ENCODE data around the gene PTGDS.

Gene PTGDS

DNA sequence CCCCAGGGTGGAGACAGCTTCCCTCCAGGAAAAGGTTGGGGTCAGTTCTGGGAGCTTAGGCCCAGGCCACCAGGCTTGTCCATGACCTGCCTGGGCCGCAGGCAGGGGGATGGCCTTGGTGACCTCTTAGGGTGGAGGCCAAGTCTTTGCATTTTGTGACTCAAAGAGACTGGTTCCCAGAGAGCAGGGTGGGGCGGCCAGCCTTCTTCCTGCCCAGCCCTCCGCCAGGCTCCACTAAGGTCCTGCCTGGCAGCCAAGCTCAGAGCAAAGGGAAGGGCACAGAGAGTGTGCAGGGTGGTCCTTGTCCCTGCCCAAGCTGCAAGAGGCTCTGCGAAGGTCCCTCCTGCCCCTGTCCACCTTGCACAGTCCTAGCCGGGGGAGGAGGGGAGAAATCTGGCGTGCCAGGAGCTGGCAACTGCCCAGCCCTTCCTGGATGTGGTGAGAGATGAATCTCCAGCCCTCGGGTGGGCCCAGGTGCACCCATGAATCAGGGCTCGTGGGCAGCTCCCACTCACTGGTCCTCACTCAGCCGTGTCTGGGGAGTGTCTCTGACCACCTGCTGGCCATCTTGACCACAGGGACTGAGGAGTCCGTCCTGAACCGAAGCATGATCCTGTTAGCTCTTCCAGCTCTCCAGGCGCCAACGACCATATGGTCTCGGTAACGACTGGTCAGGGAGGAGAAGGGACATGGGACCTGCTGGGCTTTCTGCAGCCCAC lies 2.3 kb upstream of the PTGDS start:
- no peak for DNase-seq

DNA sequence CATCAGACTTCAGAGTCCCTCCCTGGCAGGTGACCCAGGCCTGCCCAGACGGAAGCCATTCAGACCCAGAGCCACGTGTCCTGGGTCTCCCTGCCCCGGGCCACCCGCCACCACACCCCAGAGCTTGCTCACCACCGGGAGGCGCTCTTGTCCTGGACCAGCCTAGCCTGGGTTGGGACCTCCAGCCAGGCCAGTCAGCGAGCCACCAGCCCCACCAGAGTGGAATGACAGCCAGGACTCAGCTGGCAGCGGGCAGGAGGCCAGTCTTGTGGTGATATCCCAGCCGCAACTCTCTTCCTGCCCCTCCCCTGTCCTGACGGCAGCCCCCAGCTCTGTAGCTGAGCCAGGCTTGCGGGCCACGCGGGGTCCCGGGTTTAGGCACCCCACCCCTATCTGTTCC lies 1.7 kb upstream of the PTGDS start:
- peak; percentile 39 for DNase-seq

DNA sequence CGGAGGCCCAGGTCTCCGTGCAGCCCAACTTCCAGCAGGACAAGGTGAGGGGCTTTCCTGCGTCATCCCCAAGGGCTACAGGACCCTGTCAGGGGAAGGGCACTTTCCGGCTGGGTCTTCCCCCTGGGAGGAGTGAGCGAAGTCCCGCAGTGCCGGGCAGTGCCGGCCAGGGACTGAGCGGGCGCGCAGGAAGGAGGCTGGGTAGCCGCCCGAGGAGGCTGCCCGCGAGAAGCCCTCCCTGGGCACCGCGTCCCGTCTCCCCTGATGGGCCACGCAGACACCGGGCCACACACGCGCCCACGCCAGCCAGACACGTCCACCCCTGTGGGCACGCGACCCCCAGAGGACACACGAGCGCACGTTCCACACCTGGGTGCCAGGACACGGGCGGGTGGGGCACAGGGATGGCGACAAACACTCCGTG lies 357 bp downstream of the PTGDS start:
- DNase-seq, result no peak

DNA sequence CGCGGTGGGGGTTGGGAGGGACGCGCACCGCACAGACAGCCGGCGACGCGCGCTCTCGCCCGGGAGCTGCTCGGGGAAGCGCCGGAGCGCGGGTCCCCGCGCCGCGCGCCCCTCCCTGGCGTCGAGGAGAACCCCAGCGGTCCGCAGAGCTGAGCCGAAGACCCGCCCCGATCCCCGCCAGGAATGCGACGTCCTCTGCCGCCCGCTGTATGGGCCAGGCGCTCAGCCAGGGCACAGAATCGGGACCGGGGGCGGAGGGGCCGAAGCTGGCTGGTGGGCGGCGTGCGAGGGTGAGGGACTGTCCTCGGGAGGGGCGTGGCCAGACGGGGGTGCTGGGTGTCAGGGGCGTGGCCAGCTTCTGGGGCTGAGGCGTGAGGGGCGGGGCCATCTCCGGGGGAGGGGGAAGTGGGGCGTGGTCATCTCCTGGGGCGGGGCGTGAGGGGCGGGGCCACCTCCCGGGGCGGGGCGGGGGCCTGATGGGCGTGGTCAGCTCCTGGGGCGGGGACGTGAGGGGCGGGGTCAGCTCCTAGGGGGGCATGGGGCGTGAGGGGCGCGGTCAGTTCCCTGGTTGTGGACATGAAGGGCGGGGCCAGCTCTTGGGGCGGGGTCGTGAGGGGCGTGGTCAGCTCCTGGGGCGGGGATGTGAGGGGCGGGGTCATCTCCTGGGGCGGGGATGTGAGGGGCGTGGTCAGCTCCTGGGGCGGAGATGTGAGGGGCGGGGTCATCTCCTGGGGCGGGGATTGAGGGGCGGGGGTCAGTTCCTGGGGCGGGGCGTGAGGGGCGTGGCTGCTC lies 965 bp downstream of the PTGDS start:
- DNase-seq, result peak; percentile 87

- no peak for DNase-seq
These were observed 1.7 kb downstream of the PTGDS start for GRCh38 chr9:136978865-136979544.

DNA sequence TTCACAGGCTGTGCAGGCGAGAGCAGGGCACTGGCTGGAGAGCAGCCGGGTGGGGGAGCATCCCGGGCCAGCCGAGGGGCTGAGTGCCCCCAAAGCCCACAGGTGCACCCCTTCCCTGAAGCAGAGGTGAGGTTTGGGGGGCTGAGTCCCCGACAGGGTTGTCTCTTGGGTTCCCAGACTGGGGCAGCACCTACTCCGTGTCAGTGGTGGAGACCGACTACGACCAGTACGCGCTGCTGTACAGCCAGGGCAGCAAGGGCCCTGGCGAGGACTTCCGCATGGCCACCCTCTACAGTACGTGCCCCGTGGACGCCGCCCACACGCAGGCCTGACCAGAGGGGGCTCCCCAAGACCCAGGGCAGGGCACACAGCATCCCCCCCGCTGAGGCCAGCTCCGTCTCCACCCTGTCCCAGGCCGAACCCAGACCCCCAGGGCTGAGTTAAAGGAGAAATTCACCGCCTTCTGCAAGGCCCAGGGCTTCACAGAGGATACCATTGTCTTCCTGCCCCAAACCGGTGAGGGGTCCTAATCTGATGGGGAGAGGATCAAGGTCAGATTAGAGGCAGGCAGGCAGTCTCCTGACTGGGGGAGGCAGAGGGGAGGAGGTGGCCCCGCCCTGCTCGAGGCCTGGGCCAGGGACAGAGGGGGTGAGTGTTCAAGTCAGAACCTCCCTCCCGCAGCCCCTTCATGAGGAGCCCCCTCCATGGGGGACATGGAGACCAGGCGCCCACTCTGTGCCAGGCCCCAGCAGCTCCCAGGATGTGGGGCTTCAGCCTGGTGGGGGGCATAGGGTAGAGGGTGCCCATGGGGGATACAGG lies 2.7 kb downstream of the PTGDS start:
- no peak for DNase-seq

DNA sequence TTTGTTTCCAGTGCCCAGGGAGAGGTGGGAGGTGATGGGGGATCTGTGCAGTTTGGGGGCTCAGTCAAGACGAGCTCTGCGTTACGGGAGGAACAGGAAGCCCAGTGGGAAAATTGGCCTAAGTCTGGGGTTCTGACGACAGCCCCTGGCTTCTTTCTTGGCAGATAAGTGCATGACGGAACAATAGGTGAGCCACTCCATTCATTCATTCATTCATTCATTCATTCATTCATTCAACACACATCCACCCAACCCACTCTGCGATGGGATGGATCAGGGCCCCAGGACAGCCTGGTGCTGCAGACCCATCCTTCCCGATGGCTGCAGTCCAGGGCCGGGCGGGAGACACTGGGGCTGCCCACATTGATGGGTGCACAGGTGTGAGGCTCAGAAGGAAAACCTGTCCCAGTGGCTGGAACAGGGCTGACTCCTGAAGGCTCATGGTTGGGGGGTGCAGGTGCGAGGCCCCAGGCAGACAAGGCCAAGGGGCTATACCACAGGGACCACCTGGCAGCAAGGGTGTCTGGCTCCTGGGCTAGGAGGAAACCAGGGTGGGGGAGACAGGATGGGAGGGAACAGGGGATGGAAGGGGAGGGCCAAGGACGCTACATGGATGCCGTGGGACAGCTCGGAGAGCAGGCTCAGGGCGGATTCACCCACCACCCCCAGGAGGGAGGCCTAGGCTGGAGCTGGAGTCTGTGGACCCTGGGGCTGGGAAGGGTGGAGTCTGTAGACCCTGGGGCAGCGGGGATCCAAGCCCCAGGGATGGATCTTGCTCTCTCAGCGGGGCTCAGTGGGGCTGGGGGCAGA lies 3.6 kb downstream of the PTGDS start:
- no peak for DNase-seq

GRCh38 chr9:136981588-136982231 lies 4.4 kb downstream of the PTGDS start:
- no peak for DNase-seq

DNA sequence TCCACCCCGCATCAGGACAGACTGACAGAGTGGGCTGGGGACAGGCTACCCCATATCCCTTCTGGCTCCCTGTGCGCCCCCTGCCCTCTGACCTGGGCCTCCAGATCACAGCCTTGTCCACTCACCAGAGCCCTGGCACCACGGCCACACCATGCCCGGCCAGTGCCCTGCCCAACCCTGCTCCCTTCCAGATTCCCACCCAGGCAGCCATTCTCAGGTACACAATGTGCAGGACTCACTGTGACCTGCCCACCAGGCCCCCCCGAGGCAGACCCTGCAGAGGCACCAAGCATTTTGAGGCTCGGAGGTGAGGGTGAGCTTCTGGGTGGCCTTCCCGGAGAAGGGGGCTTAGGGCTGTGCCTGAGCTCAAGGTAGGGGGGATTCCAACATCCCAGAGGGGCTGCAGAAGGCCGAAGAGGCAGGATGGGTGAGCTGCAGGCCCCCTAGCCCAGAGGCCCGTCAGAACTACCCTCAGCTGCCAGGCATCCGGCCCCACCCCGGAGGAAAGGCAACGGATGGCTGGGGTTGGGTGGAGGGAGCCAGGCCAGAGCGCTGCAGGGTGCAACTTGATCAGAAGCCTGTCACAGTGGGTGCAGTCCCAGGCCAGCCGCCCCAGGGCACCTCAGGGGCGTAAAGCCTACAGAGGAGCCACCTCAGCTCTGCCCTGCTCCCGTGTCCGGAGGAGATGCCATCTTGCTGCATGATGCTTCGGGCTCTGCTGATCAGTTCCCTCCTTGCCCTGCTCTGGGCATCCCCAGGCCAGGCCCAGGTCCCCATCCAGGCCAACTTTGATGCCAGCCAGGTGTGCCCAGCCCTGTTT lies 5.1 kb downstream of the PTGDS start, which contains the start of gene LCNL1:
Gene LCNL1 (plus strand): TSS at position 762 of the 820 bp plus-strand sequence. CDS start 594 bp downstream, outside the sequence.
- DNase-seq, result no peak

DNA sequence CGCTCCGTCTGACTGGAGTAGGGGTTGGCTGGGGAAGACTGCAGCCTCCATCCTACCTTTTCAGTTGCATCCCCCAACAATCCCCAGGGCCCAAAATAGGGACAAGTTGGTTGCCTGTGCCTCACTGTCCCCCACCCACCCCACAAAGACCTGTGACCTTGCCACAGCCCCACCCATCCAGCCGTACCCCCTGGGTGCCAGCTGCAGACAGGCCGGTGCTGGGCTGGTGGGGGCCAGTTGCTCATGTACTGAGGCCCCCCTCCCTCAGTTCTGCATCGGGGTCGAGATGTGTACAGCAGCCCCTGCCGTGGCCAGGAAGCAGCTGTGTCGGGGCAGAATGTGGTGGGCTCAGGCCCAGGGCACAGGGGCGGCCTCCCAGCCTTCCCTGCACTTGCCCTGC lies 5.9 kb downstream of the PTGDS start:
- DNase-seq, result no peak

GRCh38 chr9:136983656-136984314 lies 6.5 kb downstream of the PTGDS start:
- DNase-seq, result no peak

- DNase-seq, result no peak
These were observed 7.2 kb downstream of the PTGDS start for GRCh38 chr9:136984464-136985026.

DNA sequence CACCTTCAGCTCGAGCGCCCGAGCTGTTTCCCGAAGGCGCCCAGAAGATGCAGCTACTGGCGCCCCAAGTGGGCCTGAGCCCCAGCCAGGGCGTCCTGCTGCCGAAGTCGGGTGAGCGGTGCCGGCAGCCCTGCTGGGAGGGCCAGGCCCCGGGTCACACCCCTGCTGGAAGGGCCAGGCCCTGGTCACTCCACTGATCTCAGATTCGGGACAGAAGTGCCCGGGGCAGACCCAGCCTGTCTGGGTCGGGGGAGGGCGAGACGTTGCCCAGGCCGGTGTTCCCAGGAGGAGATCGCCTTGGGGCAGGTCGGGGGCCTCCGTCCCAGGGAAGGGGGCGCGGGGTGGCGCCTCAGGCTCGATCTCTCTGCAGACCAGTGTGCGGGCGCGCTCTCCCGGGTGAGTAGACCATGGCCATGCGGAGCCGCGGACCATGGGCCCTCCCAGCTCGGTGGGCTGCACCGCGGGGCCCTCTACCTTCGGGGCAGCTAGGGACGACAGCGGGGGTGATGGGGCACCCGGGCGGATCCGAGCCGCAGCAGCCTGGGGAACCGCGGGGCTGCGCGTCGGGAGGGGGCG lies 7.8 kb downstream of the PTGDS start:
- no peak for DNase-seq

- no peak for DNase-seq
These were observed 8.5 kb downstream of the PTGDS start for GRCh38 chr9:136985853-136986252.

DNA sequence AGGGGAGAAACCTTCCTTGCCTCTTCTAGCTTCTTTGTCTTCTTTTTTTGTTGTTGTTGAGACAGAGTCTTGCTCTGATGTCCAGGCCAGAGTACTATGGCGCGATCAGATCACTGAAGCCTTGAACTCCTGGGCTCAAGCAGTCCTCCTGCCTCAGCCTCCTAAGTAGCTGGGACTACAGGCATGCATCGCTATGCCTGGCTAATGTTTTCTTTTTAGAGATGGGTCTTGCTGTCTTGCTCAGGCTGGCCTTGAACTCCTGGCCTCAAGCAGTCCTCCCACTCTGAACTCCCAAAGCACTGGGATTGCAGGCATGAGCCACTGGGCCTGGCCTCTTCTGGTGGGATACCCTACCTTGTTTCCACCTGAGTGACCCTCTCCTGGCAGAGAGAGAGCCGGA lies 11.6 kb downstream of the PTGDS start:
- DNase-seq, result no peak

DNA sequence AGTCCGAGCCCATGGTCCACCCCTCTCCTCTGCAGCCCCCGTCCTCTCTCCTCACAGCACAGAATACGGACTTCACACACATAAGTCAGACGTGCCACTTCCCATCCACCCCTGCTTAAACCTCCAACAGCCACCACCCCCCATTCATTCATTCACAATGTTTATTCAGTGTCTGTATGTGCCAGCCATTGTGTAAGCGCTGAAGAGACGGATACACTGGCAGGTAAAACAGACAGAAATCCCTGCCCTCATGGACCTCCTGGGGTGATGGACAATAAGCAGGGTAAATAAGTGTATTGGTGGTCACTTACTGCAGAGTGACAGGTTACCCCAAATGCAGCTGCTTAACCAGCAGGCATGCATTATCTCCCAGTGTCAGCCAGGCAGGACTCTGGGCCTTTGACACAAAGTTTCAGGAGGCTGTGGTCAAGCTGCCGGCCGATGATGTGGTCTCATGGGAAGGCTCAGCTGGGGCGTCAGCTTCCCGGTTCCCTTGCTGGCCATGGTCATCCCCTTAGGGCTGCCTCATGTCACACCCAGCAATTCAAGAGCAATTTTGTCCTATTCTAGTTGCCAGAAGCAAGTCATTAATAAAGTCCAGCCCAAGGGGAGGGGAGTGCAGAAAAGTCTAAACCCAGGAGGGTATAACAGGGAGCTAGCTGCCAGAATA lies 13.1 kb downstream of the PTGDS start:
- peak; percentile 93 for DNase-seq

DNA sequence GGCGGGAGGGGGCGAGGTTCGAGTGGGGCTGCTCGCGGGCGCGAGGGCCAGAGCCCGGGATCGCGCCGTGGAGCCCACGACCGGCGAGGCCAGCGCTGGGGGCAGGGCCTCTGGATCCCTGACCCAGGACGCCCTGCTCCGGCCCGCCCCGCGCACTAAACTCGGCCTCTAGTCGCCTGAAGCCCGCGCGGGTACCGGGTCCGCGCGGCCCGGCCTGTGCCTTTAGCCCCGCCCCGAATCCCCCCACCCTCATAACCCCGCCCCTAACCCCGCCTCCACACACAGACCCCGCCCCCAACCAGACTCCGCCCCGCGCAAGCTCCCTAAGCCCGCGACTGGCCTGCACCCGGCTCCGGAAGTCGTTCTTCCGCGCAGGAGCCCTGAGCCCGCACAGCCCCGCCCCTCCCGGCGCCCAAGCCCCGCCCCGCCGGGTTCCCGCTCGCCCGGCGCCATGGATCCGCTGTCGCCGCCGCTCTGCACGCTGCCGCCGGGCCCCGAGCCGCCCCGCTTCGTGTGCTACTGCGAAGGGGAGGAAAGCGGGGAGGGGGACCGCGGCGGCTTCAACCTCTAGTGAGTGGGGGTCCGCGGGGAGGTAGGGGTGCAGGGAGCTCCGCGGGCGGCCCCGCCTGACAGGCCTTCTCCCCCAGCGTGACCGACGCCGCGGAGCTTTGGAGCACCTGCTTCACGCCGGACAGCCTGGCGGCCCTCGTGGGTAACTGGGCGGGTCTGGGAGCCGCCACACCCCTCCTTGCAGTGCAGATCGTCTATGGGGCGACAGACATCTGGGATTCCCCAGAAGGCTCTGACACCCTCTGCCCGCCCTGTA lies 14.9 kb downstream of the PTGDS start, which contains the start of gene PAXX:
Gene PAXX (plus strand): TSS at position 430 of the 826 bp plus-strand sequence. CDS start 22 bp downstream, at position 452.
- peak; percentile 94 for DNase-seq
